Measurements from ENCODE around the gene TPRG1L.
"Not testable (repeated sequence)": the region's sequence is repeated elsewhere in the genome, so short reads cannot be mapped to it uniquely, and the experiment has no call there.

The TPRG1L gene

DNA sequence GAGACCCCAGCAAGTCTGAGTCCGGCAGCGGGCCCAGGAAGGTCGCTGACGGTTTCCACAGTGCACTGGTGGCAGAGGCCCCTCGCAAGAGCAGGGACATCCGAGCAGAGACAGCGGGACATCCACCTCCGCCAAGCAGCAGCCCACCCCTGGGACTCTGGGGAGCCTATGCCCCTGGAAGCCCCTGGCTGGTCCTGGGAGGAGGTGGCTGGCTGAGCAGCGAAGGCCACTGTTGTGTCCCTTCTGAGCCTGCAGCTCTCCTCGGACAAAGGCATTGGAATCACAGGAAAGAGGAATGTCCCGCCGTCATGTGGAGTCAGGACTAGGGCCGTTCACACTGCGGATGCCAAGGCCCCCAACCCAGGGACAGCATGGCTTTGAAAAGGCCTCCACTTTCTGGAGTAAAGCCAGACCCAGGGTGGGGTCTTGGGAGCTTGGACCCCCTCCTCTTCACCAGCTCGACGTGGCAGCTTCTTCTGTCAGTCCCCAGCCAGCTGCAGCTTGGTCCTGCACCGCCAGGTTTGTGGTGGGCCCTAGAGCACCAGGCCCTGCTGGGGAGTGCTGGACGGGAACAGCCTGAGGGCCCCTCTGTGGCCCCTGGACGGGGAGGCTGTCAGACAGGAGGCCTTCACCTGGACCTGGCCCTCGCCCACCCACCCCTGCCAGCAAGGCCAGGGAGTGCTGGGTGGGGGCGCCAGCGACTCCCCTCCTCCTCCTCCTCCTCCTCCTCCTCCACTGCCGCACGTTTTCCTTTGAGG is 14.9 kb upstream of the TPRG1L start:
- DNase-seq, result no peak

DNA sequence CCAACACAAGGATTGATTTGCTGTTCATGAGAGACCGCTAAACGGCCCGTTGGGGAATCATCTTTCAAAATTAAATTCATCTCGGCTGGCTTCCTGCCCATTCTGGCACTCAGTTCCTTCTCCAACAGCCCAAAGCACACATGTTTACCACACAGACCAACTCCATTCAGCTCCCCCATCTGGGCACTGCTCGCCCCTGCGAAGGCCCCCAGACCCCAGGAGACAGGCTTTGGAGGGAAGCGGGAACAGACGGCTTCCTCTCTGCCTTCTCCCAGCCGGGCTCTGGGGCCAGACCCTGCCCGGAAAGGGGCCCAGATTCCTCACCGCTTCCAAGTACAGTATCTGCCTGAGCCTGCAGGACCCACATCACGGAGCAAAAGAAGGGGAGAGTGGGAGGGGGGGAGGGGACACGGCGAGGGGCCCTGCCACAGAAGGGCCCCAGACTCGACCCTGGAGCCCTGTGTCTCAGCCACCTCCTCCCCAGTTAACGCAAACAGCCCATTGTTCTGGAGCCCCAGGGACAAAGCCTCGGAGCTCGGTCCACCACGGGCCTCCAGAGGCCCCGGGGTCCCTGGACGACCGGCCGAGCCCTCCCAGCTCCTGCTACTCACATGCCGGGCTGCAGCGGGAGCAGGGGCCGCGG is 14.2 kb upstream of the TPRG1L start:
- DNase-seq, result no peak

DNA sequence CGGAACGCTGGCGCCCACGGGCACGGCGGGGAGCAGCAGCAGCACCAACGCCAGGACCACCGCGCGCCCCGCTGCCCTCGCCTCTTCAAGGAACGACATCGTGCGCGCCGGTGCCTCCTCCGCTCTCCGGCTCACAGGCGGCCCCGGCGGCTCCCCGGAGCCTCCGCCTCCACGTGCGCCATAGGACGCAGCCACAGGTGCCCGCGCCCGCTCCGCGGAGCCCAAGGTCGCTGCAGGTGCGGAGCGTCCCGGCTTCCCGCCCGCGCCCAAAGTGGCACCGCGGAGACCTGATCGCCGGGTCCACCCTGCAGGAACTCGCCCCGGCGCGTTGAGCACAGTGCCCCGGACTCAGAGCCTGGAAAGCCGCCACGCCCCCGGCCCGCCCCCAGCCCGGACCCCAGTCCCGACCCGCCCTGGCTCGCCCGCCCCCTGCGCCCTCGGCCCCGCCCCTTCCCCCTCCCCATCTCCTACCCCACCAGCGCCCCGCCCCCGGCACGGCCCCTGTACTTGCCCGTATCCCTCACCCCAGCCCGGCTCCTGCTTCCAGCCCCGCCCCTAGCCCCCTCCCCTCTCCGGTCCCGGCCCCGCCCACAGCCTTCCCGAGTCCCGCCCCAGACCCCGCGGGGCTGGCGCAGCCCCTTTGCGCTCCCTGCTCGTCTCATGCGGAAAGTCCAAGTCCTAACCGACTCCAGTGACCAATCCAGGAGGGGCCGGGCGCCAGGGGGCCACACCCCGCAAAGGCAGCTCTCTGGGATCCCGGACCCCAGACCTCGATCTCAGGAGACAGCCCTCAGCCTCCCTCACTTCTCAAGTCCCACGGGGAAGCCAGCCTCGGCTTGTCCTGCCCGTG is 13.4 kb upstream of the TPRG1L start, which contains the start of gene MEGF6:
TSS of gene MEGF6 (minus strand) at position 339 of the 850 bp plus-strand sequence. CDS start at position 99, 240 bp downstream.
- peak; percentile 60 for DNase-seq

DNA sequence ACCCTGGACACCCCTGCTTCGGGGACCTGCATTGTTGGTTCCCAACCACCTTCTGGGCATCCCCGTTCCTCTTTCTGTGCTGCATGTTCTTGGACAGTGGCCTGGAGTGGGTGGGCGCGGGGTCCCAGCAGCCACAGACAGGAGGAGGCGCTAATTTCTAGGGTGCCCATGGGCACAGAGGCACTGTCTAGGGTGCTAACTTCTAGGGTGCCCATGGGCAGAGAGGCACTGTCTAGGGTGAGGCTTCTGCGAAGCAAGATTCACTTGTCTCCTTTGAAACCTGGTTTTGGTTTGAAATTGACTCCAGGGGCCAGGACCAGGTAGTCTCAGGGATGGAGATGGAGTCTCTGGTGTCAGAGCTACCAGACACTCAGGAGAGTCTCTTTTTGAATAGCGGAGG is 12.7 kb upstream of the TPRG1L start:
- no peak for DNase-seq

DNA sequence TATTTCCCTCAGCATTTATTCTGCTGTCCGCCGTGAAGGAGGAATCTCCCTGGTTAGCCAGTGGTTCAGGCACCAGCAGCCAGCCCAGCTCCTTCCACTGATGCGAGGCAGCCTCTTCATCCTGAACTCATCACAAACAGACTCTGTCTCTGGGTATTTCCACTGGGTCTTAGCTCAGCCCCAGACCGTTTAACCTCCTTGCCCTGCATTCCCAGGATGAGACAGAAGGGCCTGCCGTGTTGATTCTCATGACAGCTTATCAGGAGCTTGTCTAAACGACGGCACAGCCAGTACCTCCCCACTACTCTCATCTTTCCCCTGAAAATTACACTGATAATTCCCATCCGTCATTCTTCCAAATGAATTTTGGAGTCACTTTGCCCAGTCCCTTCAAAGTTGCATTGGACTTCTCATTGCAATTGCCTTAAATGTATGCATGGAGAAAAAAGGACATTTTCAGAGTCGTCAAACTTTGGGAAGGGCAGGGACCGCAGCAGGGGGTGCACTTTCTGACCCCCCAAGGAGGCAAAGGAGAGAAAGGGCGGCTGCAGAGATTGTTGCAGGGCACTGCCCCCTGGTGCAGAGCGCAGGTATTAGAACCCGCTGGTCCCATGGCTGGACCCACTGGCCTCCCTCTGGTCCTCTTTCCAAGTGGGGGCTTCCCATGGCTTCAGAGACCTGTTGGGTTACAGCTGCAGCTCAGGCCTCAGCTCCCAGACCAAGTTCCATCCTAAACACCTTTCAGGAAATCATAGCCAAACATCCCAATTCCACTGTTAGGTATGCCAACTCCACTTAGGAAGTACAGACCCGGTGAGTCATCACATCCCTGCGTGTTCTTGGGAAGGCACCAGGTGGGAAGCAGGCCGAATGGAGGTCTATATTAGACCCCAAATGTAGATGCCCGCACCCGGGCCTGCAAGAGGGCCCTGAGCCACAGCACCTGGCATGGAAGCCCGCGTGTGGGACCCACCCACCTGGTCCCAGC is 9.8 kb upstream of the TPRG1L start:
- DNase-seq, result no peak

DNA sequence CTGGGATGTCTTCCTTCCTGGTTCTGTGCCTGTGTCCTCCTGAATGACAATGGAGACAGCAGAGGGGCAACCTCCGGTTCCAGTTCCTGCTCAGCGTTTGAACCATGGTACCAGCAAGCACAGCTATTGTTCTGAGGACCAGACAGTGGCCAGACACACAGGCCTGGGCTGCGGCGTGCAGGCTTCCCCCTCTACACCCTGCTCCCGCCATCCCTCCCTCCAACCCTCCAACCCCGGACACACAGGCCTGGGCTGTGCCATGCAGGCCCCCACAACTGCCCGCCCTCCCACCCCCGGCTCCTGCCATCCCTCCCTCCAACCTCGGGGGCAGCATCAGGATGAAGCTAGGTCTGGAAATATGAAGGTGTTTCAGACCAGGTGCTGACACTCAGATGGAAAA is 8.0 kb upstream of the TPRG1L start:
- DNase-seq, result no peak

DNA sequence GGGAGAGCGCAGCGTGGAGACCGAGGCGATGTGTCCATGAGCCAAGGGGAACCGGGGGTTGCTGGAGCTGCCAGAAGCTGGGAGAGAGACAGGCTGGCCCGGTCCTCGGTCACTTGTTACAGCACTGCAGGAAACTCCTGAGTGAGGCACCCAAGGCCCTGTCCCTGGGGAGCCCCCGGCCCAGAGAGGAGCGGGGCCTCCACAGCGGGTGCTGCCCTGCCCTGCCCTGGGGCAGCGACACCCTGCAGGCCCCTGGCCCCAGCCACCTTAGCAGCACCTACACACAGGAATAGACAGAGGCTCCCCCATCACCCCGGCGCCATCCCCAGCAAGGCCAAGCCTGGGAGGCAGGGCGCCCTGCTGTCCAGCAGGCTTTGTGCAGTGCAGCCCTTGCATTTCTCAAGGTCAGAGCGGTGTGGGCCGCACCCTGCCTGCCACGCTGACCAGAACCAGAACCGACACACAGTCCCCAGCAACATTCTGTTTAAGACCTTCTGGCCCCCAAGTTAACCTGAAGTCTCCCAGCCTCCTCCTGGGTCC is 6.9 kb upstream of the TPRG1L start:
- no peak for DNase-seq

DNA sequence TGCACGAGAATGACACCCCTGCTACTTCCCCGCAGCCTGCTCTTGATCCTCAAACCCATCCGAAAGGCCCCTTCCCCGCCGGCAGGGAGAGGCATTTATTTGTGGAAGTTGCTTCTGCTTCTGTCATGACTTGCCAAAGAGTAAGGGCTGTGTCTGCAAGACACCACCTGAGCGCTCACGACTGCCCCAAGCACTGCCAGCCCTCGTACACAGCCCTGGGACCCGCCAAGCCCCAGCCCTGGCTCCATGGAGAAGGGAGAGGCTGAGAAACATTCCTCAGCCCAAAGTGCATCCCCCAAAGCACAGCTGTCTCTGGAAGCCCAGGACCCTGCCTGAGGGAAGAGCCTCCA is 6.3 kb upstream of the TPRG1L start:
- no peak for DNase-seq

DNA sequence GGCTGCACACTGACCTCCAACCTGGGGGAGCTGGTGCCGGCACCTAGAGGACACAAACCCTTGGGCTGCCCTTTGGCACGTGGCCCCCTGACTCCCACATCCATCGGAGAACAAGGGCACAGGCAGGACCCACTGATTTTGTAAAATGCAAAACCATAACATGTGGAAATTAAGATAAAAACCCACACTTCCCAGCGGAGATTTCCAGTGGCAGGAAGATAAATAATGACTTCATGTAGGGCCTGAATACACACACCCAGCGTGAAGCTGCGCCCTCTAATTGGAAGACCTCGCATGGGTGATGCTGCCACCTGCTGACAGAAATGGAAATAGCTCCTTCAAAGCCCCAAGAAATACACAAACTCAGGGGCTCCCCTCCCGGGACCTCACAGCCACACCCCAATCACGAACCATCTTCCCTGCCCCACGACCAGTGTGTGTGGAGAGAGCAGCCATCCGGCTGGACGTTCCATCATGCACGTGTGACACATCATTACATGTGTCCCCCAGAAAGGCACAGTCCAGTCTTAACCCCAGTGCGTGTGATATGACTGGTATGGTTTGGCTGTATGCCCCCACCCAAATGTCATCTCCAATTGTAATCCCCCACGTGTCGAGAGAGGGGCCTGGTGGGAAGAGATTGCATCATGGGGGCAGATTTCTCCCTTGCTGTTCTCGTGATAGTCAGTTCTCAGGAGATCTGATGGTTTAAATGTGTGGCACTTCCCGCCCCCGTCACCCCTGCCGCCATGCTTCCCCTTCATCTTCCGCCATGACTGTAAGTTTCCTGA is 5.7 kb upstream of the TPRG1L start:
- peak; percentile 82 for DNase-seq

DNA sequence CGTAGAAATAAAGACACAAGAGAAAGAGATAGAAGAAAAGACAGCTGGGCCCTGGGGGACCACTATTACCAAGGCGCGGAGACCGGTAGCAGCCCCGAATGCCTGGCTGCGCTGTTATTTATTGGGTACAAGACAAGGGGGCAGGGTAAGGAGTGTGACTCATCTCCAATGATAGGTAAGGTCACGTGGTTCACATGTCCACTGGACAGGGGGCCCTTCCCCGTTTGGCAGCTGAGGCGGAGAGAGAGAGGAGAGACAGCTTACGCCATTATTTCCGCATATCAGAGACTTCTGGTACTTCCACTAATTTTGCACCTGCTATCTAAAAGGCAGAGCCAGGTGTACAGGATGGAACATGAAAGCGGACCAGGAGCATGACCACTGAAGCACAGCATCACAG is 4.1 kb upstream of the TPRG1L start:
- no peak for DNase-seq

DNA sequence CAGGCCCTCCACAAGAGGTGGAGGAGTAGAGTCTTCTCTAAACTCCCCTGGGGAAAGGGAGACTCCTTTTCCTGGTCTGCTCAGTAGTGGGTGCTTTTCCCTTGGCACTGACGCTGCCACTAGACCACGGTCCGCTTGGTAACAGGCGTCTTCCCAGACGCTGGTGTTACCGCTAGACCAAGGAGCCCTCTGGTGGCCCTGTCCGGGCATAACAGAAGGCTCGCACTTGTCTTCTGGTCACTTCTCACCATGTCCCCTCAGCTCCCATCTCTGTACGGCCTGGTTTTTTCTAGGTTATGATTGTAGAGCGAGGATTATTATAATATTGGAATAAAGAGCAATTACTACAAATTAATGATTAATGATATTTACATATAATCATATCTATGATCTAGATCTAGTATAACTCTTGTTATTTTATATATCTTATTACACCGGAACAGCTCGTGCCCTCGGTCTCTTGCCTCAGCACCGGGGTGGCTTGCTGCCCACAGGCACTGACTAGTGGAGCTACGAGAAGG is 3.6 kb upstream of the TPRG1L start:
- not testable (repeated sequence) for DNase-seq

DNA sequence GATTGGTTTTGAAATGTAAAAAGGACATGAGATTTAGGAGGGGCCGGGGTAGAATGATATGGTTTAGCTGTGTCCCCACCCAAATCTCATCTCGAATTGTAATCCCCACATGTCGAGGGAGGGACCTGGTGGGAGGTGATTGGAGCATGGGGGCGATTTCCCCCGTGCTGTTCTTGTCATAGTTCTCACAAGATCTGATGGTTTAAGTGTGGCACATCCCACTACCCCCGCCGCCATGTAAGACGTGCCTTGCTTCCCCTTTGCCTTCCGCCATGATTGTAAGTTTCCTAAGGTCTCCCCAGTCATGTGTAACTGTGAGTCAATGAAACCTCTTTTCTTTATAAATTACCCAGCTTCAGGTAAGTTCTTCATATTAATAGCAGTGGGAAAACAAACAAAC is 2.7 kb upstream of the TPRG1L start:
- DNase-seq, result not testable (repeated sequence)

DNA sequence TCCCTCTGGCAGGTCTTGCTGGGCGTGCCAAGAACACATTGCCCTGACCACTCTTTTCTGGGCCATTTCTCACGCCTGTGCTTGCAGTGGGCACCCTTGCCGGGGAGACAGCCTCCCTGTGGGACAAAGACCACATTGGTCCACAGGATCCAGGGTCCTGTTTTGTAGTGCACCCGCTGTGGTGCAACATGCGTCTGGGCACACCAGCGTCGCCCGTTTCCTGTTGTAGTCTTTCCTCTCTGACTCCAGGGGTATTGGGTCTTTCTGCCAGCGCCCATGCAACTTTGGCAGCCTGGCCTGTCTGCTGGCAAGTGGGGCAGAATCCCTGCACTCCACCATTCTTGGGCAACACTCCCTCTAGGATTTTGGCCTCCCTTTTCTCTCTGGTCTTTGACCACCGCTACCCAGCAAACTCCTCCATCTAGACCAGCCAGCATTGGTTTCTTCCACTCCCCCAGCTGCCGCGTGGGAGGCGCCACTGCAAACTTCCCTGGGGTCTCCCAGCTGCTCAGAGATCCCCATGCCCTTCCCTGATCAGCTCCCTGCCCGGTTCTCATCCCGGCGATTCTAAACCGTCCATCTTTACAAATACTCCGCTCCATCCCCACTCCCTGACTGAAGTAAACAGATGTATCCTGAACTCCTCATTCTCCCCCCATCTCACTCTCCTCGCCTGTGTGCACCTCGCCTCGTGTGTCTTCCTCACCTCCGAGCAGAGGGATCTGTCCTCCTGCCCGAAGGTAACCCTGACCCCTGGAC is 1.2 kb upstream of the TPRG1L start:
- no peak for DNase-seq

DNA sequence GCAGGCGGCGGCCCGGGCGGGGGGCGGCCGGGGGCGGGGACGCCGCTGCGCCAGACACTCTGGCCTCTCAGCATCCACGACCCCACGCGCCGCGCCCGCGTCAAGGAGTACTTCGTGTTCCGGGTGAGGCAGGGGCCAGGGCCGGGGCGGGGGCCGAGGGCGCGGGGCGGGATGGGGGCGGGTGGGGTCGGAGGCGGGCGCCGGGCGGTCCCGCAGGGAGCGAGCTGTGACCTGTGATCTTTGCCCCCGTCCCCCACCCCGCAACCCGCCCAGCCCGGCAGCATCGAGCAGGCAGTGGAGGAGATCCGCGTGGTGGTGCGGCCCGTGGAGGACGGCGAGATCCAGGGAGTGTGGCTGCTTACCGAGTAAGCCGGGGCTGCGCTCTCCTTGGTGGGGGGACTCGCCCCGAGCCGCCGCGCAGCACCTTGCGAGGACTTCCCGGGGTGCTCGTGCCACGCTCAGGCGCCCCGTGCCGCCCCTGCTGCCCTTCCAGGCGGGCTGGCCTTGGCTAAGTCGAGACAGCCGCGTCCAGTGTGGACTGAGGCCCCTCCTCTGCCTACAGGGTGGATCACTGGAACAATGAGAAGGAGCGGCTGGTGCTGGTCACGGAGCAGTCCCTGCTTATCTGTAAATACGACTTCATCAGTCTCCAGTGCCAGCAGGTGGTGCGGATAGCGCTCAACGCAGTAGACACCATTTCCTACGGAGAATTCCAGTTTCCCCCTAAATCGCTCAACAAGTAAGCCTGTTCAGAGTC is 514 bp downstream of the TPRG1L start:
- DNase-seq, result peak; percentile 38

DNA sequence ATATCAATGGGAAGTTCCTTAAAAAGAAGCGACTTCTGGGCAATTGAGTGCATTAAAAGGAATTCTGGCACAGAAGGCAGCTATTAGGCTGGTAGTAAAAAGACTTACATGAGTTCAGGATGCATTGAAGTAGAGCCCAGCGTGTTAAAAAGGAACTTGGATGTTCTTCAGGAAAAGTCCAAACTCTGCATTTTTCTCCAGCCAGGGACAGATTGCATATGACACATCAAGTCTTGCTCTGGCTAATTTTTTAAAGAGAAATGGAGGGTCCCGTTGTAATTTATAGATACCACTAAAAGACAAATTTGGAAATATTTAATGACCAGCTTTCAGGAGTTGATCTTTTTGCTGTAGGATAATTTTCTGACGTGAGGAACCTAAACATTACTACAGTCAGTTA is 1.2 kb downstream of the TPRG1L start:
- no peak for DNase-seq

DNA sequence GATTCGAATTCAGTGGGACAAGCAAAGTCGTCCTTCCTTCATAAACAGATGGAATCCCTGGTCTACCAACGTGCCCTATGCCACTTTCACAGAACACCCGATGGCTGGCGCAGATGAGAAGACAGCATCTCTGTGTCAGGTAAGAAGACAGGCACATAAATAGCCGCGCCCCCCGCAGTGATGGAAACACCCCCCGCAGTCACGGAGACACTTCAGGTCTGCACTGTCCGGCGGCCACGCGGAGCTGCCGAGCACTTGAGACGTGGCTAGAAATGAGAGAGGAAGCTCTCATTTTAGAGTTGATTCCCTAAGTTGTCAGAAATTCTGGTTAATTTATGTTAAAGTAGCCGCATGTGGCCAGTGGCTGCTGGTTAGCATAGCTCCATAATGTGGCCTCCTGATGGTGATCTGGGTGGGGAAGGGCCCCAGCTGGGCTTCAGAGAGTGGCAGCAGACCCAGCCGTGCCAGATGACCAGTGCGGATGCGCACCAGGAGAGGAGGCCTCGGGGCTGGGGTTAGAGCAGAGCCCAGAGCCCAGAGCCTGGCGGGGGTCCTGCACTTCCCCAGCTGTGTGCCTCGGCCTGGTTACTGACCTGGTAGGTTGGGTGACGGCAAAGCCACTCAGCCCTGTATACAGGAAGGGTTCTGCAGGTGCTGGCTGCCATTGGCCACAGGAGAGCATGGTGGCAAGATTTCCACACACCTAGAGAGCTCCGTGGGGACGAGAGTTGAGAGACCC is 2.9 kb downstream of the TPRG1L start:
- DNase-seq, result no peak

DNA sequence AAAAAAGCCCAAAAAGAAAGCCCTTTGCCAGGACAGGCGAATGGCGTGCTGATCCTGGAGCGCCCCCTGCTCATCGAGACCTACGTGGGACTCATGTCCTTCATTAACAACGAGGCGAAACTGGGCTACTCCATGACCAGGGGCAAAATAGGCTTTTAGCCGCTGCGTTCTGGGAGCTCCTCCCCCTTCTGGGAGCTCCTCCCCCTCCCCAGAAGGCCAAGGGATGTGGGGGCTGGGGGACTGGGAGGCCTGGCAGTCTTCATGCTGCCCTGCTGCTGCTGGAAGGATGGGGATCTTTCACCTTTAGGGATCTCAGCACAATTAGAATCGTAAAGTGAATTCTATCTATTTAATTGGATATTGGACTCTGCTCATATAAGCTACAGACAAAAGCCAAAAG is 3.6 kb downstream of the TPRG1L start:
- DNase-seq, result no peak

DNA sequence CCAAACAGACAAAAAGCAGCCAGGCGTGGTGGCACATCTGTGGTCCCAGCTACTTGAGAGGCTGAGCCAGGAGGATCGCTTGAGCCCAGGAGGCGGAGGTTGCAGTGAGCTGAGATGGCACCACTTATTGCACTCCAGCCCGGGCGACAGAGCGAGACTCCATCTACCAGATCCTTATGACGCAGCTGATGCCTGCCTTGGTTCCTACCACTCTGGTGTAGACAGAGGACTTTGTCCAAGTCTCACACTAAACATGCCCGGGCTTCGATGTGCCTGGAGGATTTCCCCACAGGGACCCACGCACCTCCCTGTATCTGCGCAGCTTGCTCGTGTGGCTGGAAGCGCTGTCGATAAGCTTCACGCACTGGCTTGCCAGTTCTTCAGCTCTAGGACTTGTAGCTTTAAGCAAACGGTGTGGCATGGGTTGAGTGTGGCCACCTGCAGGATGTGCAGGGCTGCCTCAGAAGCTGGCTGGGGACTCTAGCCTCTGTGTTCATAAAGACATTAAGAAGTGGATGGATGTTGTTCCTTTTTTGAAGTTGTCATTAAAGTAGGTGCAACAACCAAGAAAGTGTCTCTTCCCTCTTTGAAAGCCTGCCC is 4.8 kb downstream of the TPRG1L start:
- no peak for DNase-seq
